ENCODE data around the gene LDAF1.

DNA sequence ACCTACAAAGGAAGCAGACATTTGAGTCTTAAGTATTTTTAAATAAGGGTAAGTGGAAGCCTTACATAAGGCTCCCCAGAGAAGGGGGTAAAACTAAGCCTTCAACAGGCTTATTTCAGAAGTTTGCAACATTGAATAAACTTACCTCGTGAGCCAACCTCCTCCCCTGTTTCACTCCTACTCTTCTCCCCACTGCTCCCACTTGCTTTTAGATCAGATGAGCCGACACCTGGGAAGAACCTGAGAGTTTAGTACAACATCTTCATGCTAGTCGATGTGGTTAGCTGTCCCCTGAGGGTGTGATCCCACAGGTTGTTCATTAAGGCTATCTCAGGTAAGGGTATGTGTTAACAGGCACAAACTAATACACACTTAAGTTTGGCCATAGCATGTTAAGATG is 39.1 kb downstream of the LDAF1 start:
- TF ChIP-seq, protein P1, sequence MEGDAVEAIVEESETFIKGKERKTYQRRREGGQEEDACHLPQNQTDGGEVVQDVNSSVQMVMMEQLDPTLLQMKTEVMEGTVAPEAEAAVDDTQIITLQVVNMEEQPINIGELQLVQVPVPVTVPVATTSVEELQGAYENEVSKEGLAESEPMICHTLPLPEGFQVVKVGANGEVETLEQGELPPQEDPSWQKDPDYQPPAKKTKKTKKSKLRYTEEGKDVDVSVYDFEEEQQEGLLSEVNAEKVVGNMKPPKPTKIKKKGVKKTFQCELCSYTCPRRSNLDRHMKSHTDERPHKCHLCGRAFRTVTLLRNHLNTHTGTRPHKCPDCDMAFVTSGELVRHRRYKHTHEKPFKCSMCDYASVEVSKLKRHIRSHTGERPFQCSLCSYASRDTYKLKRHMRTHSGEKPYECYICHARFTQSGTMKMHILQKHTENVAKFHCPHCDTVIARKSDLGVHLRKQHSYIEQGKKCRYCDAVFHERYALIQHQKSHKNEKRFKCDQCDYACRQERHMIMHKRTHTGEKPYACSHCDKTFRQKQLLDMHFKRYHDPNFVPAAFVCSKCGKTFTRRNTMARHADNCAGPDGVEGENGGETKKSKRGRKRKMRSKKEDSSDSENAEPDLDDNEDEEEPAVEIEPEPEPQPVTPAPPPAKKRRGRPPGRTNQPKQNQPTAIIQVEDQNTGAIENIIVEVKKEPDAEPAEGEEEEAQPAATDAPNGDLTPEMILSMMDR (IDR thresholded peaks at IDR 0.05) = no peak
- TF ChIP-seq POLR2A (IDR thresholded peaks at IDR 0.05) = no peak
